Left lung (tissue), 10 donors: ENCODE results near the gene EXT2. TPM values are rescaled to one million over a fixed set of nuclear protein-coding genes. Genes with fewer than 3 reads are reported as not detected.

Experiments used
- ATAC-seq: fragments of 200-7000 bp; cut with Tn5 transposase; one replicate; pipeline ENCODE4 v1.9.1; 2020; ENCODE audit warnings: moderate library complexity
- DNase-seq, 4 donors: peaks; one replicate each; pipeline ENCODE4 v3.0.0-alpha.2; 2013 to 2020
- H3K27ac ChIP-seq, 2 donors: fragments of 200-600 bp; sonication (generic) in 1 of 2; one replicate each; pipeline versions ENCODE4 v1.5.0 to v1.8.0; 2020 to 2021
- H3K27me3 ChIP-seq, 2 donors: fragments of 200-600 bp; sonication (generic) in 1 of 2; one replicate each; pipeline versions ENCODE4 v1.5.0 to v1.8.0; 2020 to 2021
- H3K36me3 ChIP-seq, 2 donors: fragments of 200-600 bp; sonication (generic) in 1 of 2; one replicate each; pipeline versions ENCODE4 v1.5.0 to v1.8.0; 2020 to 2021
- H3K4me1 ChIP-seq, 2 donors: fragments of 200-600 bp; one replicate each; pipeline ENCODE4 v1.8.0; 2021
- H3K4me3 ChIP-seq, 2 donors: fragments of 200-600 bp; sonication (generic) in 1 of 2; one replicate each; pipeline versions ENCODE4 v1.5.0 to v1.8.0; 2020 to 2021; ENCODE audit warnings: mild to moderate bottlenecking in 1 of 2
- H3K9me3 ChIP-seq, 2 donors: fragments of 200-600 bp; sonication (generic) in 1 of 2; one replicate each; pipeline versions ENCODE4 v1.5.0 to v1.8.0; 2020 to 2021
- CTCF ChIP-seq, 2 donors: fragments of 200-600 bp; sonication (generic) in 1 of 2; IDR thresholded peaks; one replicate each; pipeline versions ENCODE4 v1.5.0 to v1.8.0; 2021; ENCODE audit warnings: antibody characterized with exemption in 2 of 2
- intact Hi-C, 2 donors: fragments of 100-400 bp; cut with DNase I; formaldehyde crosslinking; loops; one replicate each; pipeline versions ENCODE4 v1.11.2 to v1.14.2; 2022
- polyA plus RNA-seq, 6 donors: library from polyadenylated mRNA; unstranded; fragments of 120-200 nt; gene quantifications; one replicate each; pipeline ENCODE4 v1.2.1, GENCODE V29; 2013; ENCODE audit not compliant: insufficient read length in 6 of 6
- total RNA-seq, 2 donors: library from RNA; stranded (reverse); fragmentation: NEBNext Ultra II Directional; extraction: Animal tissue kit (Norgen Biotek cat#: 25700); gene quantifications; one replicate each; pipeline ENCODE4 v1.2.1, GENCODE V29; 2021
- donor health status: DM: no; HTN: yes; CAD: no.
- donor health status: DM: no; HTN: no; CAD: no.

Gene EXT2
- total and polyA plus RNA-seq, 8 donors = 56.4 to 85.0 (median 76.8) TPM

GRCh38 chr11:44219830-44220796 is 124.6 kb downstream of the EXT2 start:
- Histone ChIP-seq H3K4me3 (no peak overlapping the region), H3K9me3 (no peaks in the 10 kb centered on the region), H3K4me1 (no peaks in the 10 kb centered on the region), H3K36me3 (no peaks in the 10 kb centered on the region), H3K27ac (no peak overlapping the region), H3K27me3 (no peaks in the 10 kb centered on the region)
- DNase-seq = no peak
- intact Hi-C loops = no loop called here
- ATAC-seq = no peak
- no peak for TF ChIP-seq CTCF (IDR thresholded peaks at IDR 0.05)

GRCh38 chr11:44221456-44221855 is 126.0 kb downstream of the EXT2 start:
- no peak for TF ChIP-seq CTCF (IDR thresholded peaks at IDR 0.05)
- no peaks in the 10 kb centered on the region for H3K4me1 ChIP-seq
- intact Hi-C loops = no loop called here
- H3K4me3 ChIP-seq = no peak overlapping the region
- ATAC-seq = no peak
- H3K9me3 ChIP-seq = no peaks in the 10 kb centered on the region
- no peaks in the 10 kb centered on the region for H3K27me3 ChIP-seq
- H3K27ac ChIP-seq = no peak overlapping the region
- H3K36me3 ChIP-seq = no peaks in the 10 kb centered on the region
- DNase-seq = no peak

- Histone ChIP-seq H3K9me3 (no peaks in the 10 kb centered on the region), H3K4me1 (no peaks in the 10 kb centered on the region), H3K4me3 (no peak overlapping the region), H3K27me3 (no peaks in the 10 kb centered on the region), H3K27ac (no peak overlapping the region), H3K36me3 (no peaks in the 10 kb centered on the region)
- DNase-seq (no peak), ATAC-seq (no peak)
- intact Hi-C loops = no loop called here
- no peak for TF ChIP-seq CTCF (IDR thresholded peaks at IDR 0.05)
Measured at GRCh38 chr11:44221992-44222391, 126.5 kb downstream of the EXT2 start.

GRCh38 chr11:44223238-44223637 is 127.8 kb downstream of the EXT2 start:
- H3K4me1 ChIP-seq = no peaks in the 10 kb centered on the region
- H3K27me3 ChIP-seq = no peaks in the 10 kb centered on the region
- no peaks in the 10 kb centered on the region for H3K36me3 ChIP-seq
- no peak overlapping the region for H3K27ac ChIP-seq
- intact Hi-C loops = no loop called here
- no peaks in the 10 kb centered on the region for H3K9me3 ChIP-seq
- TF ChIP-seq CTCF (IDR thresholded peaks at IDR 0.05) = no peak
- ATAC-seq (no peak), DNase-seq (no peak)
- H3K4me3 ChIP-seq = no peak overlapping the region

- Histone ChIP-seq H3K4me1 (no peaks in the 10 kb centered on the region), H3K4me3 (no peak overlapping the region), H3K27ac (no peak overlapping the region), H3K27me3 (no peaks in the 10 kb centered on the region), H3K9me3 (no peaks in the 10 kb centered on the region), H3K36me3 (no peaks in the 10 kb centered on the region)
- intact Hi-C loops = no loop called here
- no peak for DNase-seq
- no peak for TF ChIP-seq CTCF (IDR thresholded peaks at IDR 0.05)
- ATAC-seq = no peak
Measured at GRCh38 chr11:44224867-44225501, 129.5 kb downstream of the EXT2 start.
